Neural progenitor cell (in vitro differentiated cells): ENCODE data around the gene SPTSSB. TPM values are rescaled to one million over a fixed set of nuclear protein-coding genes. Genes with fewer than 3 reads are reported as not detected.

Source experiments
- DNase-seq: peaks from one replicate; pipeline ENCODE4 v3.0.0-alpha.2; 2016; ENCODE audit warnings: low spot score
- H2AFZ ChIP-seq: fragments of 200-600 bp; sonication (generic); replicated peaks from 2 replicates; pipeline ENCODE4 v1.6.1; 2016; ENCODE audit warnings: antibody characterized with exemption
- H3F3A ChIP-seq: fragments of 200-600 bp; sonication (generic); 2 replicates; pipeline ENCODE4 v1.6.1; 2016; ENCODE audit warnings: antibody characterized with exemption, low read depth
- H3K27ac ChIP-seq: fragments of 200-600 bp; sonication (generic); 2 replicates; pipeline ENCODE4 v1.5.1; 2016; ENCODE audit warnings: mild to moderate bottlenecking
- H3K27me3 ChIP-seq: fragments of 200-600 bp; sonication (generic); 2 replicates; pipeline ENCODE4 v1.6.1; 2016; ENCODE audit warnings: mild to moderate bottlenecking, moderate library complexity
- H3K36me3 ChIP-seq: fragments of 200-600 bp; sonication (generic); 2 replicates; pipeline ENCODE4 v1.5.1; 2016
- H3K4me1 ChIP-seq: fragments of 200-600 bp; sonication (generic); 2 replicates; pipeline ENCODE4 v1.6.1; 2016; ENCODE audit warnings: mixed run types
- H3K4me2 ChIP-seq: fragments of 200-600 bp; sonication (generic); 2 replicates; pipeline ENCODE4 v1.6.1; 2016
- H3K4me3 ChIP-seq: fragments of 200-600 bp; sonication (generic); 2 replicates; pipeline ENCODE4 v1.5.1; 2016
- H3K79me2 ChIP-seq: fragments of 200-600 bp; sonication (generic); 2 replicates; pipeline ENCODE4 v1.6.1; 2016; ENCODE audit warnings: low read depth
- H3K9ac ChIP-seq: fragments of 200-600 bp; sonication (generic); 2 replicates; pipeline ENCODE4 v1.6.1; 2016
- H3K9me3 ChIP-seq: fragments of 200-600 bp; sonication (generic); 2 replicates; pipeline ENCODE4 v1.5.1; 2016; ENCODE audit warnings: low read depth
- H4K20me1 ChIP-seq: fragments of 200-600 bp; sonication (generic); 2 replicates; pipeline ENCODE4 v1.6.1; 2016; ENCODE audit warnings: low read depth
- H3K27ac Mint-ChIP-seq: 3 replicates; pipeline ENCODE4 v1.8.0; 2021; ENCODE audit warnings: mixed read lengths
- H3K27me3 Mint-ChIP-seq: 2 replicates; pipeline ENCODE4 v1.8.0; 2022; ENCODE audit warnings: low read depth, mild to moderate bottlenecking, inconsistent platforms, moderate library complexity, mixed read lengths; ENCODE audit not compliant: insufficient read depth
- H3K36me3 Mint-ChIP-seq: 3 replicates; pipeline ENCODE4 v1.8.0; 2021; ENCODE audit warnings: mixed read lengths
- H3K4me1 Mint-ChIP-seq: 3 replicates; pipeline ENCODE4 v1.8.0; 2021; ENCODE audit warnings: mixed read lengths
- H3K4me3 Mint-ChIP-seq: 3 replicates; pipeline ENCODE4 v1.8.0; 2021; ENCODE audit warnings: mild to moderate bottlenecking, moderate library complexity, mixed read lengths
- H3K9me3 Mint-ChIP-seq: 3 replicates; pipeline ENCODE4 v1.8.0; 2020; ENCODE audit warnings: mixed read lengths
- EZH2 ChIP-seq: fragments of 200-600 bp; sonication (generic); IDR thresholded peaks from 2 replicates; pipeline ENCODE4 v1.6.1; 2017; ENCODE audit warnings: antibody characterized with exemption, mild to moderate bottlenecking, moderate library complexity
- EZH2phosphoT487 ChIP-seq: fragments of 200-600 bp; sonication (generic); IDR thresholded peaks from 2 replicates; pipeline ENCODE4 v1.6.1; 2017; ENCODE audit warnings: antibody characterized with exemption
- total RNA-seq: library from RNA; depleted of rRNA; stranded (reverse); fragments of >200 nt; gene quantifications from 2 replicates; pipeline ENCODE4 v1.2.3, GENCODE V29; 2015; ENCODE audit warnings: low replicate concordance
- TF ChIP-seq, protein P1 (sequence below): fragments of 200-600 bp; sonication (generic); IDR thresholded peaks from 2 replicates; pipeline ENCODE4 v1.5.1; 2017; ENCODE audit warnings: antibody characterized with exemption, mild to moderate bottlenecking

The SPTSSB gene
- total RNA-seq, 1 donor from 2014 or later = 1.2 TPM

DNA sequence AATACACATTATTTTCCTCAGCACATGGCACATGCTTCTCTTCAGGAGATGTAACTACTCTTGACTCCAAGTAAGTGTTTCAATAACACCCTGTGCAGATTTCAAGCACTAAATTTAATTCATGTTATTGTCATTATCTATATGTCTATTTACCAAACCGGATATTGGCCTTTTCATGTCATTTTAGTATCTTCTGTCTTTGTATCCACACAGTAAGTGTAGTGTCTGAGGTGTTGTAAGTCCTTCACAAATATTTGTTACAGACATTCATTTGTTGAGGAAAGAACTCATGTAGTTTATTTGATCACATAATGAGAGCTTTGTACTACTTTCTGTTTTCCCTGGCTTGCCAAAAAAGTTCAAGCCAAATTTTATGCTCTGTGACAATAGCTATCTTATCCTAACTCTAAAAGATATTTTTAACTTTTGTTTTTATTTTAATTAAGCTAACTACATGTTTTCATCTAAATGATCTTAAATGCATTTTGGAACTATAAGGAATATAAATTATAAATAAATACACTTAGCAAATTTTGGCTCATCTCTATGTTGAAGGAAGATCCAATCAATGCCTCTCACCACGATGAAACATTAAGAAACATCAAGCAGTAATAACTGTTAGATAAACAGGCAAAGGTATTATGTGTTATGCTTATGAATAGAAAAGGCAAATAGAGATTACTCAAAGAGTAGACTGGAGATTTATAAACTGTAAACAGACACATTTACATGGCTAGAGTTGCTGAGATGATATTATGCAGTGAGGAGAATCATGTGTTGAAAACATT, 48.3 kb downstream of the SPTSSB start:
- Mint-ChIP-seq H3K9me3 (peaks cover 9% of the 10 kb centered on the region), H3K27me3 (no peaks in the 10 kb centered on the region), H3K4me1 (no peaks in the 10 kb centered on the region), H3K4me3 (no peak overlapping the region), H3K27ac (no peak overlapping the region), H3K36me3 (no peaks in the 10 kb centered on the region)
- Histone ChIP-seq H3K9me3 (no peaks in the 10 kb centered on the region), H3F3A (no peaks in the 10 kb centered on the region), H3K27me3 (no peaks in the 10 kb centered on the region), H3K4me1 (no peaks in the 10 kb centered on the region), H3K4me3 (no peak overlapping the region), H3K36me3 (no peaks in the 10 kb centered on the region), H3K27ac (no peak overlapping the region), H3K9ac (no peak overlapping the region), H4K20me1 (no peaks in the 10 kb centered on the region), H3K4me2 (no peak overlapping the region), H3K79me2 (no peaks in the 10 kb centered on the region), H2AFZ (no peak overlapping the region)
- TF ChIP-seq EZH2 = no peak
- TF ChIP-seq, protein P1, sequence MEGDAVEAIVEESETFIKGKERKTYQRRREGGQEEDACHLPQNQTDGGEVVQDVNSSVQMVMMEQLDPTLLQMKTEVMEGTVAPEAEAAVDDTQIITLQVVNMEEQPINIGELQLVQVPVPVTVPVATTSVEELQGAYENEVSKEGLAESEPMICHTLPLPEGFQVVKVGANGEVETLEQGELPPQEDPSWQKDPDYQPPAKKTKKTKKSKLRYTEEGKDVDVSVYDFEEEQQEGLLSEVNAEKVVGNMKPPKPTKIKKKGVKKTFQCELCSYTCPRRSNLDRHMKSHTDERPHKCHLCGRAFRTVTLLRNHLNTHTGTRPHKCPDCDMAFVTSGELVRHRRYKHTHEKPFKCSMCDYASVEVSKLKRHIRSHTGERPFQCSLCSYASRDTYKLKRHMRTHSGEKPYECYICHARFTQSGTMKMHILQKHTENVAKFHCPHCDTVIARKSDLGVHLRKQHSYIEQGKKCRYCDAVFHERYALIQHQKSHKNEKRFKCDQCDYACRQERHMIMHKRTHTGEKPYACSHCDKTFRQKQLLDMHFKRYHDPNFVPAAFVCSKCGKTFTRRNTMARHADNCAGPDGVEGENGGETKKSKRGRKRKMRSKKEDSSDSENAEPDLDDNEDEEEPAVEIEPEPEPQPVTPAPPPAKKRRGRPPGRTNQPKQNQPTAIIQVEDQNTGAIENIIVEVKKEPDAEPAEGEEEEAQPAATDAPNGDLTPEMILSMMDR = no peak
- no peak for TF ChIP-seq EZH2phosphoT487
- DNase-seq = no peak

DNA sequence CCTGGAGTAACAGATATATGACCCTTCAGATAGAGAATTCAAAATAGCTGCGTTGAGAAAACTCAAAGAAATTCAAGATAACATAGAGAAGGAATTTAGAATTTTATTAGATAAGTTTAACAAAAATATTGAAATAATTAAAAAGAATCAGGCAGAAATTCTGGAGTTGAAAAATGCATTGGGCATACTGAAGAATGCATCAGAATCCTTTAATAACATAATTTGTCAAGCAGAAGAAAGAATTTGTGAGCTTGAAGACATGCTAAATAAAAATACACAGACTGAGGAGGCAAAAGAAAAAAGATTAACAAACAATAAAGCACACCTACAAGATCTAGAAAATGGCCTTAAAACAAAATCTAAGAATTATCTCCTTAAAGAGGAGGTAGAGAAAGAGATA, 50.5 kb downstream of the SPTSSB start:
- Histone ChIP-seq H4K20me1 (no peaks in the 10 kb centered on the region), H3K4me1 (no peaks in the 10 kb centered on the region), H3K27me3 (no peaks in the 10 kb centered on the region), H3K4me2 (no peak overlapping the region), H3K36me3 (no peaks in the 10 kb centered on the region), H3K9me3 (no peaks in the 10 kb centered on the region), H3K79me2 (no peaks in the 10 kb centered on the region), H3K4me3 (no peak overlapping the region), H3K27ac (no peak overlapping the region), H2AFZ (no peak overlapping the region), H3F3A (no peaks in the 10 kb centered on the region), H3K9ac (no peak overlapping the region)
- TF ChIP-seq, protein P1 = no peak
- TF ChIP-seq EZH2 = no peak
- no peak for TF ChIP-seq EZH2phosphoT487
- Mint-ChIP-seq H3K4me3 (no peak overlapping the region), H3K4me1 (no peaks in the 10 kb centered on the region), H3K27me3 (no peaks in the 10 kb centered on the region), H3K36me3 (no peaks in the 10 kb centered on the region), H3K27ac (no peak overlapping the region), H3K9me3 (peaks cover 9% of the 10 kb centered on the region)
- DNase-seq = no peak

DNA sequence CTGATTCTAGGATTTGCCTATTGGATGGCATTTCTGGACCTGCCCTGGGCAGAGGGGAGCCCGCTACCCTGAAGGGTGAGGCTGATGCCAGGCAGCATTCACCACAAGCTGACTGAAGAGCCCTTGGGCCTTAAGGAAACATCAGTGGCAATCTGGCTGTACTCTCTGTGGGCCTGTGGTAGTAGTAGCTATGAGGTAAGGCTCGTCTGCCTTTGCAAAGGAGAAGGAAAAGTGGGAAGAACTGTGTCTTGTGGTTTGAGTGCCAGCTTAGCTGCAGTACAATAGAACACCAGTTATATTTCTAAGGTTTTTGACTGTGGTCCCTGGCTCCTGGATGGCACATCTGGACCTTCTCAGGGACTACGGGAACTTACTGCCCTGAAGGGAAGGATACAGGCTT, 51.5 kb downstream of the SPTSSB start:
- DNase-seq = no peak
- H3K27ac ChIP-seq = no peak overlapping the region
- Mint-ChIP-seq H3K4me3 (no peak overlapping the region), H3K4me1 (no peaks in the 10 kb centered on the region), H3K27ac (no peak overlapping the region), H3K9me3 (peaks cover 9% of the 10 kb centered on the region), H3K27me3 (no peaks in the 10 kb centered on the region), H3K36me3 (no peaks in the 10 kb centered on the region)
- H3K27me3 ChIP-seq = no peaks in the 10 kb centered on the region
- TF ChIP-seq EZH2phosphoT487 (no peak), EZH2 (no peak)
- TF ChIP-seq, protein P1 = no peak
- no peaks in the 10 kb centered on the region for H3K9me3 ChIP-seq
- H3K4me1 ChIP-seq = no peaks in the 10 kb centered on the region
- H3K36me3 ChIP-seq = no peaks in the 10 kb centered on the region
- H3K4me3 ChIP-seq = no peak overlapping the region
- no peaks in the 10 kb centered on the region for H4K20me1 ChIP-seq
- no peaks in the 10 kb centered on the region for H3K79me2 ChIP-seq
- H3K4me2 ChIP-seq = no peak overlapping the region
- H3F3A ChIP-seq = no peaks in the 10 kb centered on the region
- no peak overlapping the region for H3K9ac ChIP-seq
- no peak overlapping the region for H2AFZ ChIP-seq
